ENCODE results near the gene USP49.

USP49 gene

GRCh38 chr6:41887331-41887751, 7.8 kb downstream of the USP49 start:
- H3K4me1 ChIP-seq (ENCODE audit: control insufficient read depth, insufficient read depth, low read length), result peaks cover 6% of the 10 kb centered on the region
- no peaks in the 10 kb centered on the region for H3K36me3 ChIP-seq (ENCODE audit: control insufficient read depth, insufficient read depth, low read length)
- H3K27me3 ChIP-seq (ENCODE audit: control insufficient read depth, insufficient read depth, low read length), result no peaks in the 10 kb centered on the region
- H3K9ac ChIP-seq (ENCODE audit: low read depth, low read length), result no peak overlapping the region
- no peaks in the 10 kb centered on the region for H3K9me3 ChIP-seq (ENCODE audit: control insufficient read depth, insufficient read depth, low read length)
- no peak overlapping the region for H3K4me3 ChIP-seq (ENCODE audit: low read depth, low read length)

GRCh38 chr6:41885930-41886329, 9.2 kb downstream of the USP49 start:
- no peak overlapping the region for H3K4me3 ChIP-seq (ENCODE audit: low read depth, low read length)
- no peaks in the 10 kb centered on the region for H3K27me3 ChIP-seq (ENCODE audit: control insufficient read depth, insufficient read depth, low read length)
- peaks cover 6% of the 10 kb centered on the region for H3K4me1 ChIP-seq (ENCODE audit: control insufficient read depth, insufficient read depth, low read length)
- no peaks in the 10 kb centered on the region for H3K9me3 ChIP-seq (ENCODE audit: control insufficient read depth, insufficient read depth, low read length)
- no peak overlapping the region for H3K9ac ChIP-seq (ENCODE audit: low read depth, low read length)
- H3K36me3 ChIP-seq (ENCODE audit: control insufficient read depth, insufficient read depth, low read length), result no peaks in the 10 kb centered on the region

DNA sequence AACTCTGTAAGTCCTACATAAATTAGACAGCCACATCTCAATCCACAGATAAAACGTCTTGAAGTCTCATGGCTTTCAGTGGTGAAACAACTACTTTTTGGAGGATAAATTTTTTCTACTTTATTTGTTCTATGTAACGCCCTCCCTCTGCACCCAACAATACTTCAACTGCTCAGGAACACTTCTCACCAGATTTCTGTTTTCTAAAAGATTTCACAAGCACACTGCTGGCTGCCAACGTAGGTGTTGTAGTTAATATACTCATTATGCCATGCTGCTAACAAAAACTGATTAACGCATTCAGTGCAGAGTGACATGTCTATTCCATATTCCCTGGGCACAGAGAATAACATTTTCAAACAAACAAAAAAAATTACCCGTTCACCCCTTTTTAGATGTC, 10.2 kb downstream of the USP49 start:
- Histone ChIP-seq H3K4me3 (ENCODE audit: low read depth, low read length) (no peak overlapping the region), H3K9me3 (ENCODE audit: control insufficient read depth, insufficient read depth, low read length) (no peaks in the 10 kb centered on the region), H3K4me1 (ENCODE audit: control insufficient read depth, insufficient read depth, low read length) (peaks cover 6% of the 10 kb centered on the region), H3K9ac (ENCODE audit: low read depth, low read length) (no peak overlapping the region), H3K27me3 (ENCODE audit: control insufficient read depth, insufficient read depth, low read length) (no peaks in the 10 kb centered on the region), H3K36me3 (ENCODE audit: control insufficient read depth, insufficient read depth, low read length) (no peaks in the 10 kb centered on the region)

DNA sequence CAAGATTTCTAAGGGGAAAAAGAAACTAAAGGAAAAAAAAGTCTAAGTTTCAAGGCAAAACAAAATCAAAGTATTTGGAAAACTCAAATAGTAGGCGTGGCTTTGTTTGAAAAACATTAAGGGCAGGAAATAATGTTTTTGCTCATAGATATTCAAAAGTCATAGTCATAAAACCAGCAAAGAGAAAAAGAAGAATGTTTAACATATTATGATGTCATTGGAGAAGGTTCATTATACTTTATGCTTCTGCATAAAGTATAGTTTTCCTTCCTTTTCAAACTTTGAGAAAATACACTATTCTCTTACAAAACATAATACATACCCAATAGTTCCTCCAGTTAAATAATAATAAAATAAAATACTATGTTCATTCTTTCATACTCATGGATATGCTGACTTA, 13.7 kb downstream of the USP49 start:
- H3K4me3 ChIP-seq (ENCODE audit: low read depth, low read length), result no peak overlapping the region
- no peaks in the 10 kb centered on the region for H3K4me1 ChIP-seq (ENCODE audit: control insufficient read depth, insufficient read depth, low read length)
- no peaks in the 10 kb centered on the region for H3K36me3 ChIP-seq (ENCODE audit: control insufficient read depth, insufficient read depth, low read length)
- H3K27me3 ChIP-seq (ENCODE audit: control insufficient read depth, insufficient read depth, low read length), result no peaks in the 10 kb centered on the region
- no peak overlapping the region for H3K9ac ChIP-seq (ENCODE audit: low read depth, low read length)
- H3K9me3 ChIP-seq (ENCODE audit: control insufficient read depth, insufficient read depth, low read length), result no peaks in the 10 kb centered on the region

- Histone ChIP-seq H3K9ac (ENCODE audit: low read depth, low read length) (no peak overlapping the region), H3K36me3 (ENCODE audit: control insufficient read depth, insufficient read depth, low read length) (no peaks in the 10 kb centered on the region), H3K9me3 (ENCODE audit: control insufficient read depth, insufficient read depth, low read length) (no peaks in the 10 kb centered on the region), H3K4me3 (ENCODE audit: low read depth, low read length) (no peak overlapping the region), H3K27me3 (ENCODE audit: control insufficient read depth, insufficient read depth, low read length) (no peaks in the 10 kb centered on the region), H3K4me1 (ENCODE audit: control insufficient read depth, insufficient read depth, low read length) (no peaks in the 10 kb centered on the region)
These were observed 16.2 kb downstream of the USP49 start for GRCh38 chr6:41878961-41879405.

- no peak overlapping the region for H3K4me3 ChIP-seq (ENCODE audit: low read depth, low read length)
- H3K9me3 ChIP-seq (ENCODE audit: control insufficient read depth, insufficient read depth, low read length), result no peaks in the 10 kb centered on the region
- no peaks in the 10 kb centered on the region for H3K4me1 ChIP-seq (ENCODE audit: control insufficient read depth, insufficient read depth, low read length)
- no peak overlapping the region for H3K9ac ChIP-seq (ENCODE audit: low read depth, low read length)
- no peaks in the 10 kb centered on the region for H3K36me3 ChIP-seq (ENCODE audit: control insufficient read depth, insufficient read depth, low read length)
- H3K27me3 ChIP-seq (ENCODE audit: control insufficient read depth, insufficient read depth, low read length), result no peaks in the 10 kb centered on the region
These were observed 16.9 kb downstream of the USP49 start for GRCh38 chr6:41878246-41878645.

DNA sequence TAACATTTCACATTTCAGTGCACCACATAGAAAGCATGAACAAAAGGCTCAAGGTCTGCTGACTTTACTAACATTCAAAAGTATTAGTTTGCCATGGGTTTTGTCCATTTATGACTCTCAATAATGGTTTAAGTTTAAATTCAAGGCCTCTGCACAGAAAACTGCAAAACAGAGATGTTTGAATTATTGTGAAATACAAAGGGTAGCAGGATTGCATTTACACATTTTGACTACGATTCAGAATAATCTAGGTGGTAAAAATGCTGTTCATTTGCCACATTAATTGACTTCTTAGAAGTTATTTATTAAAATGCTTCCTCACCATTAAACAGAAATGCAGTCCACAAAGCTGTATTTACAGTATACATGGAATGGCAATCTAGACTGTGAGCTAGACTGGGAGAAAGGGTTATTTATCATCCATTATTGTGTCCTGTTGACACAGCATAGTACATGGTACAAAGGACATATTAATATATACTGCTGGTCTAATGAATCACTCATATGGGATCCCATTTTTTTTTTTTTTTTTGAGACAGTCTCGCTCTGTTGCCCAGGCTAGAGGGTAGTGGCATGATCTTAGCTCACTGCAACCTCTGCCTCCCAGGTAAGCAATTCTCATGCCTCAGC, 18.0 kb downstream of the USP49 start:
- no peak overlapping the region for H3K9ac ChIP-seq (ENCODE audit: low read depth, low read length)
- H3K27me3 ChIP-seq (ENCODE audit: control insufficient read depth, insufficient read depth, low read length), result no peaks in the 10 kb centered on the region
- H3K4me3 ChIP-seq (ENCODE audit: low read depth, low read length), result no peak overlapping the region
- no peaks in the 10 kb centered on the region for H3K36me3 ChIP-seq (ENCODE audit: control insufficient read depth, insufficient read depth, low read length)
- no peaks in the 10 kb centered on the region for H3K9me3 ChIP-seq (ENCODE audit: control insufficient read depth, insufficient read depth, low read length)
- H3K4me1 ChIP-seq (ENCODE audit: control insufficient read depth, insufficient read depth, low read length), result no peaks in the 10 kb centered on the region

- H3K36me3 ChIP-seq (ENCODE audit: control insufficient read depth, insufficient read depth, low read length), result no peaks in the 10 kb centered on the region
- H3K9ac ChIP-seq (ENCODE audit: low read depth, low read length), result no peak overlapping the region
- no peaks in the 10 kb centered on the region for H3K27me3 ChIP-seq (ENCODE audit: control insufficient read depth, insufficient read depth, low read length)
- H3K4me3 ChIP-seq (ENCODE audit: low read depth, low read length), result no peak overlapping the region
- H3K4me1 ChIP-seq (ENCODE audit: control insufficient read depth, insufficient read depth, low read length), result no peaks in the 10 kb centered on the region
- no peaks in the 10 kb centered on the region for H3K9me3 ChIP-seq (ENCODE audit: control insufficient read depth, insufficient read depth, low read length)
These were observed 20.4 kb downstream of the USP49 start for GRCh38 chr6:41874741-41875140.

DNA sequence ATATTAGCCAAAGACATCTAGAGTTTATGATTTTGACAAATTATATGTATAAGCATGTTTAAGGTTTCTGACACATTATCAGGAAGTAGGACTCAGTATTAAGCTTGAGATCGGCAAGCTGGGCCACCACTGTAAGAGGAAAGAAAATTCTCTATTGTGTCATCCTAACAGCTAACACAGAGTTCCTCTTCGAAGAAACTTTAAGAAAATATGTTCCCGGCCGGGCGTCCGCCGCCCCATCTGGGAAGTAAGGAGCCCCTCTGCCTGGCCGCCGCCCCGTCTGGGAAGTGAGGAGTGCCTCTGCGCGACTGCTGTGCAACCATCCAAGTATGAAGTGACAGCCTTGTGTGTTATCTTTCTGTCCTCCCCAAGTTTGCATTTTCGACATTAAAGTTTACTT, 23.0 kb downstream of the USP49 start:
- Histone ChIP-seq H3K27me3 (ENCODE audit: control insufficient read depth, insufficient read depth, low read length) (no peaks in the 10 kb centered on the region), H3K36me3 (ENCODE audit: control insufficient read depth, insufficient read depth, low read length) (no peaks in the 10 kb centered on the region), H3K9ac (ENCODE audit: low read depth, low read length) (no peak overlapping the region), H3K4me3 (ENCODE audit: low read depth, low read length) (no peak overlapping the region), H3K9me3 (ENCODE audit: control insufficient read depth, insufficient read depth, low read length) (no peaks in the 10 kb centered on the region), H3K4me1 (ENCODE audit: control insufficient read depth, insufficient read depth, low read length) (no peaks in the 10 kb centered on the region)

DNA sequence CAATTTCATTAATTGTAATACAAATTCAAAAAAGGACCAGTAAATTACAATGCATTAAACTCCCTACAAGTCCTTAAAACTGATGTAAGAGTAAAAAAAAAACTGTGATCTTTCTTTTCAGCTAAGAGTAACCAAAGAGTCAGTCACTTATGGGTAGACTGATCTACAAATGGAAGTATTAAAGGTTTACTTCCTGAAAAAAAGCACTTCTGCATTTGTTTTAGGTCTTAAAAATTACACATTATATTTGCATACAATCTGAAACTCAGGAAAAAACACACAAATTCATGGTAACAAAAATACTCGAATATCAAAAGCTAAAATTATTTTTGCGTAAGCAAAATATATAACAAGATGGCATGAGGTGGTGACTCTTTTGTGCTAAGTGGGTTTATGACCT, 23.5 kb downstream of the USP49 start:
- H3K36me3 ChIP-seq (ENCODE audit: control insufficient read depth, insufficient read depth, low read length), result no peaks in the 10 kb centered on the region
- no peaks in the 10 kb centered on the region for H3K27me3 ChIP-seq (ENCODE audit: control insufficient read depth, insufficient read depth, low read length)
- no peak overlapping the region for H3K9ac ChIP-seq (ENCODE audit: low read depth, low read length)
- no peaks in the 10 kb centered on the region for H3K9me3 ChIP-seq (ENCODE audit: control insufficient read depth, insufficient read depth, low read length)
- H3K4me1 ChIP-seq (ENCODE audit: control insufficient read depth, insufficient read depth, low read length), result no peaks in the 10 kb centered on the region
- no peak overlapping the region for H3K4me3 ChIP-seq (ENCODE audit: low read depth, low read length)

- H3K4me1 ChIP-seq (ENCODE audit: control insufficient read depth, insufficient read depth, low read length), result no peaks in the 10 kb centered on the region
- no peak overlapping the region for H3K9ac ChIP-seq (ENCODE audit: low read depth, low read length)
- no peaks in the 10 kb centered on the region for H3K27me3 ChIP-seq (ENCODE audit: control insufficient read depth, insufficient read depth, low read length)
- no peaks in the 10 kb centered on the region for H3K9me3 ChIP-seq (ENCODE audit: control insufficient read depth, insufficient read depth, low read length)
- no peaks in the 10 kb centered on the region for H3K36me3 ChIP-seq (ENCODE audit: control insufficient read depth, insufficient read depth, low read length)
- no peak overlapping the region for H3K4me3 ChIP-seq (ENCODE audit: low read depth, low read length)
These were observed 35.8 kb downstream of the USP49 start for GRCh38 chr6:41859356-41859755.

GRCh38 chr6:41858703-41859102, 36.5 kb downstream of the USP49 start:
- Histone ChIP-seq H3K4me3 (ENCODE audit: low read depth, low read length) (no peak overlapping the region), H3K4me1 (ENCODE audit: control insufficient read depth, insufficient read depth, low read length) (no peaks in the 10 kb centered on the region), H3K36me3 (ENCODE audit: control insufficient read depth, insufficient read depth, low read length) (no peaks in the 10 kb centered on the region), H3K9ac (ENCODE audit: low read depth, low read length) (no peak overlapping the region), H3K27me3 (ENCODE audit: control insufficient read depth, insufficient read depth, low read length) (no peaks in the 10 kb centered on the region), H3K9me3 (ENCODE audit: control insufficient read depth, insufficient read depth, low read length) (no peaks in the 10 kb centered on the region)

Data from iPS-15b (cell line).